A549 (cell line): ENCODE results near the gene CASP3.

Source experiments
- ATOH8 ChIP-seq: fragments of 250-450 bp; sonication (Bioruptor Pico); IDR thresholded peaks from 2 replicates; pipeline ENCODE4 v1.5.0; 2020; ENCODE audit warnings: low read depth, mild to moderate bottlenecking, moderate library complexity
- ELK1 ChIP-seq: fragments of 150-350 bp; IDR thresholded peaks from 2 replicates; pipeline ENCODE4 v1.6.1; 2014; ENCODE audit warnings: low read depth, mild to moderate bottlenecking, low read length
- EP300 ChIP-seq, 2 experiments: fragments of >200 bp; sonication (Bioruptor Twin); formaldehyde crosslinking; IDR thresholded peaks; 2 replicates in 1 of 2; 3 replicates in 1 of 2; pipeline ENCODE4 v1.6.1; 2016 to 2017
- HDAC2 ChIP-seq: fragments of 200-600 bp; sonication (generic); IDR thresholded peaks from 2 replicates; pipeline ENCODE4 v1.6.1; 2016
- JUN ChIP-seq, 2 experiments: fragments of >200 bp; sonication (Bioruptor Twin); formaldehyde crosslinking; IDR thresholded peaks; 2 replicates in 1 of 2; 3 replicates in 1 of 2; pipeline ENCODE4 v1.6.1; 2016 to 2017
- MAZ ChIP-seq: fragments of 150-350 bp; IDR thresholded peaks from 2 replicates; pipeline ENCODE4 v1.6.1; 2014; ENCODE audit warnings: antibody characterized with exemption, low read depth, low read length, borderline replicate concordance
- NR3C1 ChIP-seq: fragments of >200 bp; sonication (Bioruptor Twin); formaldehyde crosslinking; IDR thresholded peaks from 3 replicates; pipeline ENCODE4 v1.6.1; 2017
- PBX3 ChIP-seq: IDR thresholded peaks from 2 replicates; pipeline ENCODE4 v1.6.1; 2012
- POLR2A ChIP-seq: IDR thresholded peaks from 2 replicates; pipeline ENCODE4 v1.6.1; 2012; ENCODE audit warnings: mild to moderate bottlenecking, low read length
- RFX5 ChIP-seq: fragments of 450-650 bp; IDR thresholded peaks from 2 replicates; pipeline ENCODE4 v1.7.1; 2014; ENCODE audit warnings: antibody characterized with exemption, mild to moderate bottlenecking, moderate library complexity
- RNF2 ChIP-seq: fragments of 200-600 bp; sonication (generic); IDR thresholded peaks from 2 replicates; pipeline ENCODE4 v1.6.1; 2016; ENCODE audit warnings: low read depth, mild to moderate bottlenecking, antibody characterized with exemption, moderate library complexity, borderline replicate concordance
- USF2 ChIP-seq: fragments of 450-650 bp; IDR thresholded peaks from 2 replicates; pipeline ENCODE4 v1.6.1; 2014; ENCODE audit warnings: antibody characterized with exemption
- TF ChIP-seq, protein P1 (sequence below): fragments of >200 bp; sonication (Bioruptor Twin); formaldehyde crosslinking; IDR thresholded peaks from 3 replicates; pipeline ENCODE4 v1.5.1; 2016
- TF ChIP-seq, protein P2 (sequence below): IDR thresholded peaks from 2 replicates; pipeline ENCODE4 v1.6.1; 2012

GRCh38 chr4:184644553-184645307, 4.5 kb downstream of the CASP3 start:
- no peak for TF ChIP-seq RFX5
- TF ChIP-seq, protein P1, sequence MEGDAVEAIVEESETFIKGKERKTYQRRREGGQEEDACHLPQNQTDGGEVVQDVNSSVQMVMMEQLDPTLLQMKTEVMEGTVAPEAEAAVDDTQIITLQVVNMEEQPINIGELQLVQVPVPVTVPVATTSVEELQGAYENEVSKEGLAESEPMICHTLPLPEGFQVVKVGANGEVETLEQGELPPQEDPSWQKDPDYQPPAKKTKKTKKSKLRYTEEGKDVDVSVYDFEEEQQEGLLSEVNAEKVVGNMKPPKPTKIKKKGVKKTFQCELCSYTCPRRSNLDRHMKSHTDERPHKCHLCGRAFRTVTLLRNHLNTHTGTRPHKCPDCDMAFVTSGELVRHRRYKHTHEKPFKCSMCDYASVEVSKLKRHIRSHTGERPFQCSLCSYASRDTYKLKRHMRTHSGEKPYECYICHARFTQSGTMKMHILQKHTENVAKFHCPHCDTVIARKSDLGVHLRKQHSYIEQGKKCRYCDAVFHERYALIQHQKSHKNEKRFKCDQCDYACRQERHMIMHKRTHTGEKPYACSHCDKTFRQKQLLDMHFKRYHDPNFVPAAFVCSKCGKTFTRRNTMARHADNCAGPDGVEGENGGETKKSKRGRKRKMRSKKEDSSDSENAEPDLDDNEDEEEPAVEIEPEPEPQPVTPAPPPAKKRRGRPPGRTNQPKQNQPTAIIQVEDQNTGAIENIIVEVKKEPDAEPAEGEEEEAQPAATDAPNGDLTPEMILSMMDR, result no peak
- no peak for TF ChIP-seq HDAC2
- TF ChIP-seq POLR2A, result no peak
- TF ChIP-seq EP300 (IDR thresholded peaks at IDR 0.05), result no peak
- TF ChIP-seq, protein P2, sequence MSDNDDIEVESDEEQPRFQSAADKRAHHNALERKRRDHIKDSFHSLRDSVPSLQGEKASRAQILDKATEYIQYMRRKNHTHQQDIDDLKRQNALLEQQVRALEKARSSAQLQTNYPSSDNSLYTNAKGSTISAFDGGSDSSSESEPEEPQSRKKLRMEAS, result no peak
- no peak for TF ChIP-seq ATOH8 (CRISPR knock-in tag)
- no peak for TF ChIP-seq PBX3
- TF ChIP-seq JUN (IDR thresholded peaks at IDR 0.05), result no peak
- no peak for TF ChIP-seq RNF2
- TF ChIP-seq NR3C1, result no peak
- TF ChIP-seq ELK1, result no peak
- no peak for TF ChIP-seq USF2
- TF ChIP-seq MAZ, result no peak
